Vagina (tissue), 2 donors: ENCODE measurements around the gene FOXP2. TPM values are rescaled to one million over a fixed set of nuclear protein-coding genes. Genes with fewer than 3 reads are reported as not detected.

ENCODE experiments used
- DNase-seq, 2 donors: peaks; one replicate each; pipeline ENCODE4 v3.0.0-alpha.2; 2017; ENCODE audit errors: extremely low spot score in 2 of 2
- H3K27ac ChIP-seq: fragments of 200-600 bp; sonication (generic); one replicate; pipeline ENCODE4 v1.5.1; 2019
- H3K27me3 ChIP-seq: fragments of 200-600 bp; sonication (generic); one replicate; pipeline ENCODE4 v1.5.1; 2019
- H3K36me3 ChIP-seq, 2 donors: fragments of 200-600 bp; sonication (generic); one replicate each; pipeline ENCODE4 v1.5.1; 2017 to 2019
- H3K4me1 ChIP-seq: fragments of 200-600 bp; sonication (generic); one replicate; pipeline ENCODE4 v1.5.1; 2019
- H3K4me3 ChIP-seq, 2 donors: fragments of 200-600 bp; sonication (generic); 1 replicate in 1 of 2; 2 replicates in 1 of 2; pipeline ENCODE4 v1.5.1; 2016 to 2019
- H3K9me3 ChIP-seq: fragments of 200-600 bp; sonication (generic); one replicate; pipeline ENCODE4 v1.5.1; 2019
- CTCF ChIP-seq, 3 experiments: fragments of 450-650 bp in 2 of 3; fragments of 200-600 bp in 1 of 3; sonication (generic) in 1 of 3; IDR thresholded peaks; one replicate each; pipeline ENCODE4 v1.5.1; 2017 to 2019; ENCODE audit warnings: antibody characterized with exemption in 3 of 3, mild to moderate bottlenecking in 2 of 3, moderate library complexity in 2 of 3
- POLR2A ChIP-seq, 2 donors: fragments of 450-650 bp; IDR thresholded peaks; one replicate each; pipeline ENCODE4 v1.6.1; 2017; ENCODE audit warnings: antibody characterized with exemption in 2 of 2, mild to moderate bottlenecking in 2 of 2, moderate library complexity in 2 of 2
- POLR2AphosphoS5 ChIP-seq, 2 donors: sonication (generic); formaldehyde crosslinking; IDR thresholded peaks; one replicate each; pipeline ENCODE4 v1.9.0; 2017; ENCODE audit warnings: antibody characterized with exemption in 2 of 2, mild to moderate bottlenecking in 2 of 2, low read depth in 1 of 2; ENCODE audit not compliant: insufficient read depth in 1 of 2
- intact Hi-C: fragments of 100-400 bp; cut with DNase I; formaldehyde crosslinking; loops from one replicate; pipeline ENCODE4 v1.15.1; 2023
- total RNA-seq: library from RNA; depleted of rRNA; stranded (reverse); fragments of >200 nt; gene quantifications from one replicate; pipeline ENCODE4 v1.2.3, GENCODE V29; 2016

The FOXP2 gene
- total RNA-seq, 1 donor from 2014 or later, result 29.7 TPM

DNA sequence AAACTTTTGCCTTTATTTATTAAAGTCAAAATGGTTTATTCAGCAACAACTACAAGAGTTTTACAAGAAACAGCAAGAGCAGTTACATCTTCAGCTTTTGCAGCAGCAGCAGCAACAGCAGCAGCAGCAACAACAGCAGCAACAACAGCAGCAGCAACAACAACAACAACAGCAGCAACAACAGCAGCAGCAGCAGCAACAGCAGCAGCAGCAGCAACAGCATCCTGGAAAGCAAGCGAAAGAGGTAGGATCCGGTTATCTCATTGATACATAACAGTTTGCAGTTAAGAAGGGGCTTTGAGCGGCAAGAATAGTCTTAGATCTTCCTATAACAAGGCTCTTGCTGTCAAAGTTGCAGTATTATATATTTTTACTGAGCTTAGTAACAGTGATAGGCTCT is 215.1 kb downstream of the FOXP2 start:
- no peaks in the 10 kb centered on the region for H3K4me1 ChIP-seq
- no peak overlapping the region for H3K4me3 ChIP-seq
- H3K27ac ChIP-seq, result no peak overlapping the region
- intact Hi-C loops, result no loop called here
- no peaks in the 10 kb centered on the region for H3K27me3 ChIP-seq
- TF ChIP-seq POLR2AphosphoS5 (IDR thresholded peaks at IDR 0.05; ENCODE audit: insufficient read depth in 1 of 2, low read depth in 1 of 2) (no peak), CTCF (IDR thresholded peaks at IDR 0.05) (no peak), POLR2A (IDR thresholded peaks at IDR 0.05) (no peak)
- DNase-seq, result no peak
- no peaks in the 10 kb centered on the region for H3K9me3 ChIP-seq
- peaks cover 0 to 5% of the 10 kb centered on the region in 2 donors for H3K36me3 ChIP-seq

DNA sequence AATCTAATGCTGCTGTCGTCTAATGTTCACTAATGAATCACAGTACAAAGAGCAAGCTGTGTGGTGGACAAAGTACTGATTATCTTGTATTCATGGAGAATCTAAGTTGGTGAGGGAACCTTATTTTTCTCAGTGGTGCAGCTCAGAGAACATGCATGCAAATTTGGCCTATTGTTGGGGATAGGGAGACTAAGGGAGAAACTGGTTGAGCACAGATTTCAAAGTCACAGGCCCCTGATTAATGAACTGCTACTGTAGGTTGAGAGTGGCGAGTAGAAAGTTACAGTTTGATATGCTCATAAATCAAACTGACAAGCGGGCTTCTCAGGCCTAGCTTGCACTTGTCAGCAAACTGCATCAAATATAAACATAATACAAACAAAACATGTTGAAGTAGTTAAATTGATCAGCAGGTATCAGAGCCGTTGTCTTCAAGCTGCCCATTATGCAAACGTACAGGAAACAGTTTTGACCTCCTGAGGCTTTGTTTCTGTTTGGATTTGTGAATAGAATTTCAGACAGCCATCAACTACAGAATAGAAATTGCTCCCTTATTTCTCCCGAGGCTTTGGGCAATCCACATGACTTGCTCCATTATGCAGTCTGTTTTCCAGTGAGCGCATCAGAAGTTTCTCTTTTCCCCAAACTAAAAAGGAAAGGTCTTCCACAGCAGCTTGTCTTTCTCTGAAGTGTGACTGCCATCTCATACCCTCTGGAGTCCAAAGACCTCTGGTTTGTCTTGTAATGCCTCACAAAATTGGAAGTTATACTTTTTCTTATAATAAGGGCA is 215.8 kb downstream of the FOXP2 start:
- Histone ChIP-seq H3K9me3 (no peaks in the 10 kb centered on the region), H3K4me1 (no peaks in the 10 kb centered on the region), H3K36me3 (peaks cover 0 to 5% of the 10 kb centered on the region in 2 donors), H3K27me3 (no peaks in the 10 kb centered on the region), H3K27ac (no peak overlapping the region), H3K4me3 (no peak overlapping the region)
- TF ChIP-seq POLR2AphosphoS5 (IDR thresholded peaks at IDR 0.05; ENCODE audit: insufficient read depth in 1 of 2, low read depth in 1 of 2) (no peak), CTCF (IDR thresholded peaks at IDR 0.05) (no peak), POLR2A (IDR thresholded peaks at IDR 0.05) (no peak)
- intact Hi-C loops, result no loop called here
- DNase-seq, result no peak

DNA sequence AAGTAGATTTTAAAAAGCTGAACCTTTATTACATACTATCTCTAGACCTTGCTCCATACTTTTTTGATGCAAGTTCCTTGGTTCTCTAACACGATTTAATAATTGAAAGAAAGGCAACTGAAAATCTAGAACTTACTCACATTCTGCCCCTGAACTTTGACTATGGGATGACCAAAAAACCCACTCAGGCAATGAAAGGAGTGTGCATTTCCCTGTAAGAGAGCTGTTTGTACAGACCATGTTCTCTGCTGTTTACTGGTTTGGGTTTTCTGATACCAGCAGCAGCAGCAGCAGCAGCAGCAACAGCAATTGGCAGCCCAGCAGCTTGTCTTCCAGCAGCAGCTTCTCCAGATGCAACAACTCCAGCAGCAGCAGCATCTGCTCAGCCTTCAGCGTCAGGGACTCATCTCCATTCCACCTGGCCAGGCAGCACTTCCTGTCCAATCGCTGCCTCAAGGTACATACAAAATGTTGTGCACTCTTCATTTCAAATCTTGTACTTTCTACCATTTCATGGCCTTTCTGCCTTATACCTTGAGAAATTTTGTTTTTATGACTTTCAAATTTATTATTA is 216.7 kb downstream of the FOXP2 start:
- H3K4me1 ChIP-seq, result no peaks in the 10 kb centered on the region
- H3K27me3 ChIP-seq, result no peaks in the 10 kb centered on the region
- H3K27ac ChIP-seq, result no peak overlapping the region
- no peak for DNase-seq
- intact Hi-C loops, result no loop called here
- no peak overlapping the region for H3K4me3 ChIP-seq
- H3K36me3 ChIP-seq, result peaks cover 0 to 5% of the 10 kb centered on the region in 2 donors
- TF ChIP-seq CTCF (IDR thresholded peaks at IDR 0.05), result no peak
- TF ChIP-seq POLR2AphosphoS5 (IDR thresholded peaks at IDR 0.05; ENCODE audit: insufficient read depth in 1 of 2, low read depth in 1 of 2), result no peak
- no peak for TF ChIP-seq POLR2A (IDR thresholded peaks at IDR 0.05)
- no peaks in the 10 kb centered on the region for H3K9me3 ChIP-seq

DNA sequence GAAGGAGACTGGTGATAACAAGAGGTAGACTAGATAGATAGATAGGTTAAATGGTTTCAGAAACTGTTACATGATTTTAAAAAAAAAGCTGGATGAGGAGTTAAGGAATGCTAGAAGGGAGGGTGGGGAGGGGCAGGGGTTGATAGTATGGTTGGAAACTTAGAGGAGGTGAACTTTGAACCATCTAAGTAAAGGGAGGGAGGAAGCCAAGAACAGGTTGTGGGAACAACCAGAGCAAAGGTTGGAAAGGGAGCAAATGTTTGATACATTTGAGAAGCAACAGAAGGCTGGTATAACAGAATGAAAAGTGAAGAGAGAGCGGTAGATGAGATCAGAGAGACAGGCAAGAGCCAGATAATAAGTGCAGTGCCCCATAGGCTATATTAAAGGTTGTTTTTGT is 224.8 kb downstream of the FOXP2 start:
- DNase-seq, result no peak
- intact Hi-C loops, result no loop called here
- Histone ChIP-seq H3K27ac (no peak overlapping the region), H3K9me3 (no peaks in the 10 kb centered on the region), H3K36me3 (no peaks in the 10 kb centered on the region), H3K27me3 (no peaks in the 10 kb centered on the region), H3K4me3 (no peak overlapping the region), H3K4me1 (no peaks in the 10 kb centered on the region)
- TF ChIP-seq POLR2AphosphoS5 (IDR thresholded peaks at IDR 0.05; ENCODE audit: insufficient read depth in 1 of 2, low read depth in 1 of 2) (no peak), CTCF (IDR thresholded peaks at IDR 0.05) (no peak), POLR2A (IDR thresholded peaks at IDR 0.05) (no peak)

DNA sequence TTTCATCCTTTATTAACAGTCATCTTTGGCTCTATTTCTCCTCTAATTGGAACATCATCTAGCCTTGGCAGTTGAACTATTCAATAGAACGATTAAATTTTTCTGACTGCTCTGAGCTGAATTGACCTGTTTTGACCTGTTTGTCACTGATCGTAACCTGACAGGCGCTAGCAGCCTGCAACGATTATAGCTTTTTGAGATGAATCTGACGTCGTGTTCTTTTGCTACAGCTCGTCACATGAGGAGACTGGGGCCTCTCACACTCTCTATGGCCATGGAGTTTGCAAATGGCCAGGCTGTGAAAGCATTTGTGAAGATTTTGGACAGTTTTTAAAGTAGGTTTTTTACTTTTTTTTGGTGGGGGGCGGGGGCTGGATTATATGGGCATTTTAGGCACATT is 229.8 kb downstream of the FOXP2 start:
- intact Hi-C loops, result no loop called here
- Histone ChIP-seq H3K27me3 (no peaks in the 10 kb centered on the region), H3K36me3 (no peaks in the 10 kb centered on the region), H3K4me1 (no peaks in the 10 kb centered on the region), H3K4me3 (no peak overlapping the region), H3K27ac (no peak overlapping the region), H3K9me3 (no peaks in the 10 kb centered on the region)
- no peak for DNase-seq
- no peak for TF ChIP-seq CTCF (IDR thresholded peaks at IDR 0.05)
- TF ChIP-seq POLR2AphosphoS5 (IDR thresholded peaks at IDR 0.05; ENCODE audit: insufficient read depth in 1 of 2, low read depth in 1 of 2), result no peak
- no peak for TF ChIP-seq POLR2A (IDR thresholded peaks at IDR 0.05)
